Activated B cell treated with CpG ODN at 0.5 μM for 24 hours (primary cell): ENCODE results near the gene TMEM63B. TPM values are rescaled to one million over a fixed set of nuclear protein-coding genes. Genes with fewer than 3 reads are reported as not detected.
A peak's percentile ranks its signal among the peaks of the same experiment; 100 is the strongest.

Source experiments
- ATAC-seq: fragments of 200-7000 bp; cut with Tn5 transposase; one replicate; pipeline ENCODE4 v1.10.0; 2021; ENCODE audit warnings: low read depth, mild to moderate bottlenecking, moderate library complexity
- CTCF ChIA-PET: fragments of 350-600 bp; sonication (Branson Sonifier 250); formaldehyde crosslinking; loops from one replicate; lab custom pipeline; 2021; ENCODE audit warnings: antibody characterized with exemption; lab: Charles Lee
- POLR2A ChIA-PET: fragments of 350-600 bp; sonication (Branson Sonifier 250); formaldehyde crosslinking; loops from one replicate; lab custom pipeline; 2021; ENCODE audit warnings: antibody characterized with exemption; lab: Charles Lee
- DNase-seq: peaks from one replicate; pipeline ENCODE4 v3.0.0; 2022
- H3K27ac Mint-ChIP-seq: one replicate; pipeline ENCODE4 v1.8.0; 2020; ENCODE audit warnings: mixed read lengths
- H3K27me3 Mint-ChIP-seq: one replicate; pipeline ENCODE4 v1.8.0; 2021; ENCODE audit warnings: mixed read lengths
- H3K36me3 Mint-ChIP-seq: one replicate; pipeline ENCODE4 v1.8.0; 2021; ENCODE audit warnings: low read depth, mixed read lengths
- H3K4me1 Mint-ChIP-seq: one replicate; pipeline ENCODE4 v1.8.0; 2021; ENCODE audit warnings: mixed read lengths
- H3K4me3 Mint-ChIP-seq: one replicate; pipeline ENCODE4 v1.8.0; 2020; ENCODE audit warnings: mild to moderate bottlenecking, mixed read lengths
- H3K9me3 Mint-ChIP-seq: one replicate; pipeline ENCODE4 v1.8.0; 2020; ENCODE audit warnings: mixed read lengths
- CTCF ChIP-seq: fragments of 200-600 bp; IDR thresholded peaks from one replicate; pipeline ENCODE4 v1.8.0; 2022; ENCODE audit warnings: antibody characterized with exemption, mild to moderate bottlenecking
- intact Hi-C: fragments of 100-400 bp; cut with micrococcal nuclease; formaldehyde crosslinking; loops from one replicate; pipeline ENCODE4 v1.15.1; 2024
- total RNA-seq: library from RNA; stranded (reverse); gene quantifications from 2 replicates; pipeline ENCODE4 v1.2.3, GENCODE V29; 2022

TMEM63B gene
- total RNA-seq, 1 donor from 2014 or later: 13.9 TPM

GRCh38 chr6:44169154-44169553 lies 41.8 kb downstream of the TMEM63B start:
- intact Hi-C loops: no loop called here
- Mint-ChIP-seq H3K4me1 (peaks cover 2% of the 10 kb centered on the region), H3K9me3 (no peaks in the 10 kb centered on the region), H3K36me3 (no peaks in the 10 kb centered on the region), H3K27ac (no peak overlapping the region), H3K27me3 (peaks cover 28% of the 10 kb centered on the region), H3K4me3 (no peak overlapping the region)
- ChIA-PET CTCF (interaction anchor here (0.6 to 1.4 kb wide), 5 partner anchors 11 to 167 kb away, joined by 3 to 5 read pairs (median 3); partner anchors contain the start of gene CAPN11), POLR2A (interaction anchor here (0.6 to 0.7 kb wide), 2 partner anchors 71 to 88 kb away, joined by 3 read pairs; no protein-coding TSS in a partner anchor)
- DNase-seq (no peak), ATAC-seq (no peak)
- no peak for TF ChIP-seq CTCF

GRCh38 chr6:44169886-44170570 lies 42.7 kb downstream of the TMEM63B start:
- ChIA-PET POLR2A (interaction anchor here (0.6 kb wide), 1 partner anchor 71 kb away, joined by 3 read pairs; no protein-coding TSS in a partner anchor), CTCF (interaction anchor here (1.2 to 1.4 kb wide), 2 partner anchors 11 to 64 kb away, joined by 3 to 5 read pairs; partner anchors contain the start of gene CAPN11)
- no peak for DNase-seq
- Mint-ChIP-seq H3K4me3 (no peak overlapping the region), H3K36me3 (no peaks in the 10 kb centered on the region), H3K27me3 (peaks cover 23% of the 10 kb centered on the region), H3K27ac (no peak overlapping the region), H3K4me1 (peaks cover 2% of the 10 kb centered on the region), H3K9me3 (no peaks in the 10 kb centered on the region)
- intact Hi-C loops: loop anchor here (5.0 kb wide), 1 partner anchor 287 kb away; no protein-coding TSS in a partner anchor
- ATAC-seq: no peak
- TF ChIP-seq CTCF: no peak

GRCh38 chr6:44171899-44172546 lies 44.7 kb downstream of the TMEM63B start:
- no peak overlapping the region for H3K4me3 Mint-ChIP-seq
- peaks cover 9% of the 10 kb centered on the region for H3K4me1 Mint-ChIP-seq
- ATAC-seq (no peak), DNase-seq (no peak)
- peaks cover 7% of the 10 kb centered on the region for H3K27me3 Mint-ChIP-seq
- intact Hi-C loops: loop anchor here (1.0 to 5.0 kb wide), 6 partner anchors 66 to 285 kb away; partner anchors contain the start of genes AARS2 and NFKBIE
- ChIA-PET CTCF (interaction anchor here (0.8 to 2.2 kb wide), 11 partner anchors 11 to 166 kb away, joined by 3 to 39 read pairs (median 4); partner anchors contain the start of gene AARS2), POLR2A (interaction anchor here (0.6 to 1.5 kb wide), 2 partner anchors 75 to 141 kb away, joined by 3 to 5 read pairs; partner anchors contain the start of genes AARS2 and HSP90AB1)
- no peaks in the 10 kb centered on the region for H3K36me3 Mint-ChIP-seq
- no peak overlapping the region for H3K27ac Mint-ChIP-seq
- no peaks in the 10 kb centered on the region for H3K9me3 Mint-ChIP-seq
- TF ChIP-seq CTCF: no peak

GRCh38 chr6:44172731-44173500 lies 45.6 kb downstream of the TMEM63B start:
- no peaks in the 10 kb centered on the region for H3K9me3 Mint-ChIP-seq
- H3K36me3 Mint-ChIP-seq: no peaks in the 10 kb centered on the region
- TF ChIP-seq CTCF: no peak
- peaks cover 7% of the 10 kb centered on the region for H3K27me3 Mint-ChIP-seq
- ChIA-PET POLR2A (interaction anchor here (1.5 kb wide), 1 partner anchor 75 kb away, joined by 5 read pairs; the partner anchor contains the start of gene HSP90AB1), CTCF (interaction anchor here (0.6 to 2.2 kb wide), 18 partner anchors 11 to 165 kb away, joined by 3 to 39 read pairs (median 3); no protein-coding TSS in a partner anchor)
- ATAC-seq (peak; percentile 75), DNase-seq (peak; percentile 63)
- H3K4me1 Mint-ChIP-seq: peaks cover 14% of the 10 kb centered on the region
- H3K27ac Mint-ChIP-seq: no peak overlapping the region
- no peak overlapping the region for H3K4me3 Mint-ChIP-seq
- intact Hi-C loops: loop anchor here (1.0 to 5.0 kb wide), 6 partner anchors 65 to 284 kb away; partner anchors contain the start of genes AARS2 and NFKBIE
